ENCODE measurements around the gene PRKCQ.
"Not testable (repeated sequence)": the region's sequence is repeated elsewhere in the genome, so short reads cannot be mapped to it uniquely, and the experiment has no call there.

PRKCQ gene

DNA sequence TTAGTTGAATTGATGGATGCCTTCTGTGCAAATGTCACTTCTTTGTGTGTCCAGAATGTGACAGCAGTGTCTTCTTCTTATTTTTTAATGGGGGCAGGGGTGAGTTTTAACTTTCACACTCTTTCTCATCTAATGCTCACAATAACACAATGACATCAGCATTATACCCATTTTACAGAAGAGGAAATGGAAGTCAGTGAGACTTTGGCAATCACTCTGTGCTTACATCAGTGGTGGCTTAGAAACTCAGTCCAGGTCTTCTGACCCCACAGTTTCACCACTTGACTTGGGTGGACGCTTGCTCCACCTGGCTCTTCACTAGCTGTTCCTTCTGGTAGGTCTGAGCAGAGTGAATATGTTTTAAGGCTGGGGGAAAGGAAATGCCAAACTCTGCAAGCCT, 124.0 kb downstream of the PRKCQ start:
- TF ChIP-seq, protein P1, sequence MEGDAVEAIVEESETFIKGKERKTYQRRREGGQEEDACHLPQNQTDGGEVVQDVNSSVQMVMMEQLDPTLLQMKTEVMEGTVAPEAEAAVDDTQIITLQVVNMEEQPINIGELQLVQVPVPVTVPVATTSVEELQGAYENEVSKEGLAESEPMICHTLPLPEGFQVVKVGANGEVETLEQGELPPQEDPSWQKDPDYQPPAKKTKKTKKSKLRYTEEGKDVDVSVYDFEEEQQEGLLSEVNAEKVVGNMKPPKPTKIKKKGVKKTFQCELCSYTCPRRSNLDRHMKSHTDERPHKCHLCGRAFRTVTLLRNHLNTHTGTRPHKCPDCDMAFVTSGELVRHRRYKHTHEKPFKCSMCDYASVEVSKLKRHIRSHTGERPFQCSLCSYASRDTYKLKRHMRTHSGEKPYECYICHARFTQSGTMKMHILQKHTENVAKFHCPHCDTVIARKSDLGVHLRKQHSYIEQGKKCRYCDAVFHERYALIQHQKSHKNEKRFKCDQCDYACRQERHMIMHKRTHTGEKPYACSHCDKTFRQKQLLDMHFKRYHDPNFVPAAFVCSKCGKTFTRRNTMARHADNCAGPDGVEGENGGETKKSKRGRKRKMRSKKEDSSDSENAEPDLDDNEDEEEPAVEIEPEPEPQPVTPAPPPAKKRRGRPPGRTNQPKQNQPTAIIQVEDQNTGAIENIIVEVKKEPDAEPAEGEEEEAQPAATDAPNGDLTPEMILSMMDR (IDR thresholded peaks at IDR 0.05) = no peak

DNA sequence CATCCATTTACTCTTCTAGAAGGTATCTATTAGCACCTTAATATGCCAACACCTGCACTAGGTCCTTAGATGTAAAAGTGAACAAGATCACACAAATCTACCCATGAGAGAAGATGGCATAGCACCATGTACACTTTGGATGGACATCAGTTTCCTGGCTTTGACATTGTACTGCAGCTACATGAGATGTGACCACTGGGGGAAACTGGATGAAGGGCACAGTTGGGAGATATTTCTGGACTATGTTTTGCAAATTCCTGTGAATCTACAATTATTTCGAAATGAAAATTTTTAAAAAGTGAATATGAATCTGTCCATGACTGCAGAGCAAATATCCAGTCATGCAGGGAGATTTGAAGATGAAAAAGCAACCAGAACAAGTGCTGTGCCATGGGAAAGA, 124.5 kb downstream of the PRKCQ start:
- TF ChIP-seq, protein P1 (IDR thresholded peaks at IDR 0.05) = no peak
- DNase-seq (ENCODE audit: low spot score) = no peak
- H3K4me3 ChIP-seq = no peak overlapping the region
- H3K27ac ChIP-seq = no peak overlapping the region

More for the DNA sequence above, 124.0 kb downstream of the PRKCQ start:
- no peak overlapping the region for H3K4me3 ChIP-seq
- H3K27ac ChIP-seq = no peak overlapping the region
- DNase-seq (ENCODE audit: low spot score) = no peak

DNA sequence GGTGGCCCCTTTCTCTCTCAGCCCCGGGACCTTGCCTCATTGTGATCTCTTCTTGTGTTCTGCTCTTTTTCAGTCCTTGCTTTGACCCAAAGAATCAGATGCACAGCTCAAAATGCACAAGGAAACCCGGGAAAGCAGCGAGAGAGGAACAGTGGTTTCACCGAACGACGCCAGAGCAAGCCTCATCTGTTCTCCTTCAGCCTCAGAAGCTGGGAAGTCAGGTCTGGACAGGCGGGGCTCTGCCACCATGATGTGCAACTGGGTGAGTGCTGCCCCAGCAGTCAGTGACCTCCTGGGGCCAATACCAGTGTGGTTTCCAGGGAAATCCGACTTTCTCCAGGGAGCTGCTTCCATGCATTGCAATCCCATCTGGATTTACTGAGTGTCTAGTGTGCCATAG, 133.4 kb downstream of the PRKCQ start:
- TF ChIP-seq, protein P1 (IDR thresholded peaks at IDR 0.05) = no peak
- DNase-seq (ENCODE audit: low spot score) = no peak
- no peak overlapping the region for H3K27ac ChIP-seq
- no peak overlapping the region for H3K4me3 ChIP-seq

DNA sequence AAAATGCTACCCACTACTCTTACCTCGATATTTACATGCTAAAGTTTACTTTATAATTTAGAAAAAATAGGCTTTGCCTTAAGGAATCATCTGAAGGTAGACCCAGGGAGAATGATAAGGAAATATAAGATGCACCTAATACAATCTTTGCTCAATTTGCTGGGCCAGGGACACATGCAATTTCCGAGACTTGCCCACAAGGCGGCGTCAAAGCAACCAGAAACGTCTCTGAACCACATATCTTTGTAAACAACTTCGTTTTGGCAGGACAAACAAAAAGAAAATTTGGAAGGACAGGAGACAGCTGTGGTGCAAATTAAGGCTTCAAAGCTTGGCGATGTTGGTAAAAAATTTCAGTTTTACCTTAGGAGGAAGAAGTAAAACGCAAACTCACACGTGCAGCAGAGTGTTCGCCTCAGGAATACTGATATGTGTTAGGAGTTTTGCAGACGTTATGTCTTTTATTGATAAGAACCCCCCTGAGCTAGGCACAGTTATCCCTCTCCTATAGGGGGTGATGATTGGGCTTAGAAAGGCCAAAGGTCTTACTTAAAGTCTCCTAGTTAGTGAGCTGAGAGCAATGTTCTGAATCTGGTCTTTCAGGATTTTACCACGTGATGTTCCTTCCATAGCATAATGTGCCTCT, 134.3 kb downstream of the PRKCQ start:
- DNase-seq (ENCODE audit: low spot score) = no peak
- H3K4me3 ChIP-seq = no peak overlapping the region
- TF ChIP-seq, protein P1 (IDR thresholded peaks at IDR 0.05) = no peak
- H3K27ac ChIP-seq = no peak overlapping the region

DNA sequence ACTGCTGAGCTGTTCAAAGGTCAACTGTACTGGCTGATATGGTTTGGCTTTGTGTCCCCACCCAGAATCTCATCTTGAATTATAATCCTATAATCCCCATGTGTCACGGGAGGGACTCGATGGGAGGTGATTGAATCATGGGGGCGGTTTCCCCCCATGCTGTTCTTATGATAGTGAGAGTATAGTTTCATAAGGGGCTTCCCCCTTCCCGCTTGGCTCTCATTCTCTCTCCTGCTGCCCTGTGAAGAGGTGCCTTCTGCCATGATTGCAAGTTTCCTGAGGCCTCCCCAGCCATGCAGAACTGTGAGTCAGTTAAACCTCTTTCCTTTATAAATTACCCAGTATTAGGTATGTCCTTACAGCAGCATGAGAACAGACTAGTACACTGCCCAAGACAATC, 140.2 kb downstream of the PRKCQ start:
- not testable (repeated sequence) for H3K27ac ChIP-seq; DNase-seq (ENCODE audit: low spot score); H3K4me3 ChIP-seq

DNA sequence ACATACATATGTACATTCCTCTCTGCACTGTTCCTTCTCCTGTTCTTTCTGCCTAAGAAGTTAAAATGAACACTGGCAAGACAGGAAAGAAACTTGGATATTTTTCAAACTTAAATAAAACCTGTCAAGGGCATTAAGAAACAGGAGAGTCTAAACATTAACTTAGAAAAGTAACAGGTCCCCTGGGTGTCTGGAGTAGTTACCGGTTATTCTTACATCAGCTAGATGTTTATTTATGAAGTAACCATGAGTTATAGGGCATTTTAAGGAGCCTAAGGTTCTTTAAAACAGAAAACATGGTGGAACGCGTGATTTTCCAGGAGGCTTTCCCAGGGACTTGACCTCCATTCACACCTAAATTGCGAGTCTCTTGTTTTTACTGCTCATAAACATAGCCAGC, 148.2 kb downstream of the PRKCQ start:
- TF ChIP-seq, protein P1 (IDR thresholded peaks at IDR 0.05) = no peak
- no peak overlapping the region for H3K27ac ChIP-seq
- no peak for DNase-seq (ENCODE audit: low spot score)
- no peak overlapping the region for H3K4me3 ChIP-seq

DNA sequence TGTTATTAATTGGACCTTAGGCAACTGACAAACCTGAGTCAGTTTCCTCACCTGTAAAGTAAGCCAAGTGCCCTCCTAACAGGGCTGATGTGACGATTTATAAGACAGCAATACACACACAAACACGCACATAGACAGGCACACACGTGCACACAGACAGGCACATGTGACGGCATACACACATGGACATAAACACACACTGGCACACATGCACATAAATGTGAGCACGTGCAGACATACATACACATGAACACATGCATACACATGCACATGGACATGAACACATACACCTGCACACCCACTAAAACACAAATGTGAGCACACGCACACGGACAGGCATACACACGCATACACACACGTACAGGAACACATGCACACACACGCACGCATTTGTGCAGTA, 148.9 kb downstream of the PRKCQ start:
- no peak overlapping the region for H3K27ac ChIP-seq
- DNase-seq (ENCODE audit: low spot score) = no peak
- TF ChIP-seq, protein P1 (IDR thresholded peaks at IDR 0.05) = no peak
- no peak overlapping the region for H3K4me3 ChIP-seq

All from coronary artery (tissue), 2 donors.